Measurements from ENCODE around the gene ZBTB37.

ZBTB37 gene

DNA sequence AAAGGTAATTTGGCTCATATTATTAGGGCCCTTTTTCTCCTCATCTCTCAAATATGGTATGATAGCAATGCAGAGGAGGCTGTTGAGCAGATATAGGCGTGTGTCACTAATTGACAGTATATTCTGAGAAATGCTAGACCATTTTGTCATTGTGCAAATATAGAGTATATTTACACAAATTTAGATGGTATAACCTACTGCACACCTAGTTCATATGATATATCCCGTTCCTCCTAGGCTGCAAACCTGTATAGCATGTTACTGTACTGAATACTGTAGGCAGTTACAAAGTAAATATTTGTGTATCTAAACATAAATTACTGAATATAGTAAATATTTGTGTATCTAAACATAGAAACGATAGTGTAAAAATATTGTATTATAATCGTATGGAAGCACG, 8.6 kb downstream of the ZBTB37 start:
- TF ChIP-seq GATA2 (IDR thresholded peaks at IDR 0.05; ENCODE audit: low read depth, low read length) (no peak), GATA3 (IDR thresholded peaks at IDR 0.05; ENCODE audit: low read depth, low read length) (no peak)

DNA sequence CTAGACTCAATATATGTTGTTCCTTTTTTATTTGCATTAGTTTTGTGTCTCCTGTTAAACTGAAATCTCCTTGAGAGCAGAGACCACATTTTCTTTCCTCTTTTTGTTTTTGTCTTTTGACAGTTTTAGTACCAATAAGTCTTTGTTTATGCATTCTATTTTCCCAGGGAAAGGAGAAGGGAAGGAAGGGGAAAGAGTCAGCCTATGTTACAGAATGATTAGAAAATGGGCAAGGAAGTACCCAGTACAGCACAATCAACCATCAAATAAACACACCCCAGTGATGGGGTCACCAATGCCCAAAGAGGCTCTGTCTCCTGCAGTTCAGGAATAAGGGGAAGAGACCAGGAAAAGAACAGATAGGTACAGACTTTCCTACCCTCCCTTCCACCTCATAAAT, 10.1 kb downstream of the ZBTB37 start:
- TF ChIP-seq GATA2 (IDR thresholded peaks at IDR 0.05; ENCODE audit: low read depth, low read length) (no peak), GATA3 (IDR thresholded peaks at IDR 0.05; ENCODE audit: low read depth, low read length) (no peak)

- TF ChIP-seq GATA2 (IDR thresholded peaks at IDR 0.05; ENCODE audit: low read depth, low read length) (no peak), GATA3 (IDR thresholded peaks at IDR 0.05; ENCODE audit: low read depth, low read length) (no peak)
Observed at GRCh38 chr1:173884701-173885100, 16.5 kb downstream of the ZBTB37 start.

GRCh38 chr1:173886746-173887611, 18.8 kb downstream of the ZBTB37 start:
- no peak for TF ChIP-seq GATA2 (IDR thresholded peaks at IDR 0.05; ENCODE audit: low read depth, low read length)
- TF ChIP-seq GATA3 (IDR thresholded peaks at IDR 0.05; ENCODE audit: low read depth, low read length): no peak

- no peak for TF ChIP-seq GATA2 (IDR thresholded peaks at IDR 0.05; ENCODE audit: low read depth, low read length)
- no peak for TF ChIP-seq GATA3 (IDR thresholded peaks at IDR 0.05; ENCODE audit: low read depth, low read length)
Observed at GRCh38 chr1:173887627-173888026, 19.4 kb downstream of the ZBTB37 start.

GRCh38 chr1:173888749-173889148, 20.6 kb downstream of the ZBTB37 start:
- TF ChIP-seq GATA3 (IDR thresholded peaks at IDR 0.05; ENCODE audit: low read depth, low read length) (no peak), GATA2 (IDR thresholded peaks at IDR 0.05; ENCODE audit: low read depth, low read length) (no peak)

DNA sequence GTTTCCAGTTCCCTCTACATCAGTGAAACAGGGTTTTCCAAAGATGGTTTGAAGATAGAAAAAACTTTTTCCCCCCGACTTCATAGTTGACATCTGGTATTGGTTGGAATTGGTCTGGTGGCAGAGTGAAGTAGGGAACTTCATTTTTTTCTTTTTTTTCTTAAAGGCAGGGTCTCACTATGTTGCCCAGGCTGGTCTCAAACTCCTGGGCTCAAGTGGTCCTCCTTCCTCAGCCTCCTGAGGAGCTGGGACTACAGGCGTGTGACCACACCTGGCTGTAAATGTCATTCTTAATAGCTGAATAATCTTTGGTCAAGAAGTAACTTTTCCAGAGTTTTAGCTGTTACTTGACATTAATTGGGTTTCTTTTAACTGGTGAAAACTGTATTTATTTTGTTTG, 21.7 kb downstream of the ZBTB37 start:
- TF ChIP-seq GATA3 (IDR thresholded peaks at IDR 0.05; ENCODE audit: low read depth, low read length) (no peak), GATA2 (IDR thresholded peaks at IDR 0.05; ENCODE audit: low read depth, low read length) (no peak)

- TF ChIP-seq GATA2 (IDR thresholded peaks at IDR 0.05; ENCODE audit: low read depth, low read length): no peak
- no peak for TF ChIP-seq GATA3 (IDR thresholded peaks at IDR 0.05; ENCODE audit: low read depth, low read length)
Observed at GRCh38 chr1:173893611-173894010, 25.4 kb downstream of the ZBTB37 start.

DNA sequence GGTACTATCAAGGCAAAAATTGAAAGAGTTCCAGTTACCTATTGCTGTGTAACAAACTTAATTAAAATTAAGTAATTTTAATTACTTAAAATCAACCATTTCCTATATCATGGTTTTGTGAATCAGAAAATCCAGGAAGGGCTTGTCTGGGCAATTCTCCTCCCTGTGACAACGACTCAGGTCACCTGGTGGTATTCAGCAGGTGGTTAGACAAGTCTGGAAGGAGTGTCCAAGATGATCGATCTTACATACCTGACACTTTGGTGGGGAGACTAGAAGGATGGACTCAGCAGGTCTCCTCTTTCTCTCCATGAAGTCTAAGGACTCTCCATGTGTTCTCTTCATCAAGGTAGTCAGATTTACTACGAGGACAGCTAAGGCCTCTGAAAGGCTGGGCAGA, 26.0 kb downstream of the ZBTB37 start:
- no peak for TF ChIP-seq GATA3 (IDR thresholded peaks at IDR 0.05; ENCODE audit: low read depth, low read length)
- TF ChIP-seq GATA2 (IDR thresholded peaks at IDR 0.05; ENCODE audit: low read depth, low read length): no peak

DNA sequence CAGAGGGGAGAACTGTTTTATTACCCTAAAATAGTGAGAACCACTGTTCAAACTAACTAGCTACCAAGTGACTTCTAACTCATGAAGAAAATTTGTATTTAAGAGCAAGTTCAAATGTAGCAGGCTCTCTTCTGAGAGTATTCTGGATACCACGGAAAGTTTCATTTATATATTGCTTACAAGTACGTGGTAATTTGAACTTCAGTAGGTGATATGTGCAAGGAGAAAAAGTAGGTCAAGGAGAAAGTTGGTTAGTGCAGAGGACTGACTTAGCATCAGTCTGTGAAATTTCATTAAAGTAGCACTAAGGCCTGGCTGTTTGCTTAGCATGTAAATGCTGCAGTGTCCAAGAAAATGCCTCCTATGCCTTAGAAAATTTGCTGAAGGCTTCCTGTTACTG, 32.2 kb downstream of the ZBTB37 start:
- no peak for TF ChIP-seq GATA3 (IDR thresholded peaks at IDR 0.05; ENCODE audit: low read depth, low read length)
- no peak for TF ChIP-seq GATA2 (IDR thresholded peaks at IDR 0.05; ENCODE audit: low read depth, low read length)

GRCh38 chr1:173900992-173901391, 32.8 kb downstream of the ZBTB37 start:
- TF ChIP-seq GATA3 (IDR thresholded peaks at IDR 0.05; ENCODE audit: low read depth, low read length): no peak
- no peak for TF ChIP-seq GATA2 (IDR thresholded peaks at IDR 0.05; ENCODE audit: low read depth, low read length)

- TF ChIP-seq GATA3 (IDR thresholded peaks at IDR 0.05; ENCODE audit: low read depth, low read length) (no peak), GATA2 (IDR thresholded peaks at IDR 0.05; ENCODE audit: low read depth, low read length) (no peak)
Observed at GRCh38 chr1:173903827-173904531, 35.8 kb downstream of the ZBTB37 start.

DNA sequence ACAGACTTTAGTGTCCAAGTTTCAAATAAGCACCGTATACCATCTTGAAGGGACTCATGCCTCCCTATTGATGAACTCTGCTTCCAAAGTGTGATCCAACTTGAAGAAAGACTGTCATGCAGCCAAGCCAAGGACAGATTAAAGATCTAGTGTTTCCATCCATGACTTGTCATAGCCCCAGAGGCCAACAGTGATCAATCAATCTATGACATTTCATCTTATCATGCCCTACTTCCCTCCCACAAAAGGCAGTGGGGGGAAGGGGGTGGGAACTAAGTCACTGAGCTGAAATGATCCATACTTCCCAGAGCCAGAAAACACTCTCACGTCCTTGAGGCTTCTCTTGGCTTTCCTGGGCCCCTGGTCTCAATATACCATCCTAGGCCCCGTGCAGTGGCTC, 44.9 kb downstream of the ZBTB37 start:
- TF ChIP-seq GATA2 (IDR thresholded peaks at IDR 0.05; ENCODE audit: low read depth, low read length) (no peak), GATA3 (IDR thresholded peaks at IDR 0.05; ENCODE audit: low read depth, low read length) (no peak)

GRCh38 chr1:173914366-173914871, 46.2 kb downstream of the ZBTB37 start:
- TF ChIP-seq GATA3 (IDR thresholded peaks at IDR 0.05; ENCODE audit: low read depth, low read length) (no peak), GATA2 (IDR thresholded peaks at IDR 0.05; ENCODE audit: low read depth, low read length) (no peak)

DNA sequence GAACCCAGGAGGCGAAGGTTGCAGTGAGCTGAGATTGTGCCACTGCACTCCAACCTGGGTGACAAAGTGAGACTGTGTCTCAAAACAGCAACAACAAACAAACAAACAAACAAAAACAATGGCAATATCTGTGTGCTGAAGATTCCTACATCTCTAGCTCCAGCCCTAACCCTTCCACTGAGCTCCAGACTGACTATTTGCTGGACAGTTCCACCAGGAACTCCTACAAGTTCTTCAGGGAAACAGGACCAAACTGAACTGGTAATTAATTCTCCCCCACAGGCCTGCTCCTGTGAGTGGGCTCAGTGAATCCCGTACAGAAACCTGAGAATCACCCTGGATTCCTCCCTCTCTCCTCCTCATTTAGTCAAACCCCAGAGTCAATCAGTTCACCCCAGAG, 47.4 kb downstream of the ZBTB37 start:
- no peak for TF ChIP-seq GATA3 (IDR thresholded peaks at IDR 0.05; ENCODE audit: low read depth, low read length)
- no peak for TF ChIP-seq GATA2 (IDR thresholded peaks at IDR 0.05; ENCODE audit: low read depth, low read length)
